H1 (cell line): ENCODE results near the gene CACNA2D1. TPM values are rescaled to one million over a fixed set of nuclear protein-coding genes. Genes with fewer than 3 reads are reported as not detected.
"Not testable (repeated sequence)": the region's sequence is repeated elsewhere in the genome, so short reads cannot be mapped to it uniquely, and the experiment has no call there.

Source experiments
- CTCF ChIA-PET: fragments of 300-600 bp; sonication (Branson Sonifier 250); formaldehyde crosslinking; loops from one replicate; lab custom pipeline; 2021; ENCODE audit not compliant: partially characterized antibody; lab: Charles Lee
- POLR2A ChIA-PET: fragments of 300-600 bp; sonication (Branson Sonifier 250); formaldehyde crosslinking; loops from one replicate; lab custom pipeline; 2021; ENCODE audit warnings: inconsistent platforms; ENCODE audit not compliant: partially characterized antibody; lab: Charles Lee
- DNase-seq, 2 experiments: peaks; one replicate each; pipeline versions ENCODE4 v3.0.0 to v3.0.0-alpha.2; 2010 to 2022; ENCODE audit warnings: low spot score in 2 of 2, low read depth in 1 of 2, mixed read lengths in 1 of 2
- FAIRE-seq: peaks from 2 replicates; lab custom pipeline; 2011; peaks lifted over from hg19 to GRCh38; lab: Jason Lieb, UNC
- H2AFZ ChIP-seq: 2 replicates; pipeline ENCODE4 v1.8.1; 2012; ENCODE audit warnings: low read length, inconsistent platforms
- H2AK5ac ChIP-seq: 2 replicates; pipeline ENCODE4 v1.6.1; 2013; ENCODE audit warnings: low read depth, low read length
- H2BK120ac ChIP-seq: replicated peaks from 2 replicates; pipeline ENCODE3; 2013; ENCODE audit warnings: low read depth, low read length, inconsistent platforms
- H2BK12ac ChIP-seq: 2 replicates; pipeline ENCODE4 v1.6.1; 2013; ENCODE audit warnings: low read depth, low read length
- H2BK15ac ChIP-seq: 2 replicates; pipeline ENCODE4 v1.6.1; 2013; ENCODE audit warnings: low read length
- H2BK20ac ChIP-seq: 2 replicates; pipeline ENCODE4 v1.6.1; 2013; ENCODE audit warnings: low read length
- H2BK5ac ChIP-seq: 2 replicates; pipeline ENCODE4 v1.6.1; 2013; ENCODE audit warnings: low read depth, low read length
- H3K14ac ChIP-seq: 2 replicates; pipeline ENCODE4 v1.6.1; 2013; ENCODE audit warnings: inconsistent platforms; ENCODE audit not compliant: insufficient read length
- H3K18ac ChIP-seq: 2 replicates; pipeline ENCODE4 v1.6.1; 2013; ENCODE audit warnings: low read length; ENCODE audit errors: extremely low read depth
- H3K23ac ChIP-seq: 2 replicates; pipeline ENCODE4 v1.6.1; 2013; ENCODE audit warnings: inconsistent platforms; ENCODE audit not compliant: insufficient read length
- H3K23me2 ChIP-seq: 2 replicates; pipeline ENCODE4 v1.6.1; 2013; ENCODE audit warnings: low read depth, low read length
- H3K27ac ChIP-seq: 2 replicates; pipeline ENCODE4 v1.6.1; 2011; ENCODE audit warnings: low read depth, low read length, inconsistent platforms
- H3K27me3 ChIP-seq, 4 experiments: replicated peaks in 1 of 4; 1 replicate in 1 of 4; 2 replicates in 3 of 4; pipeline versions ENCODE4 v1.6.1 to v1.8.1; 2011 to 2013; ENCODE audit warnings: low read length in 3 of 4, mild to moderate bottlenecking in 3 of 4, inconsistent platforms in 2 of 4, mixed read lengths in 2 of 4, moderate library complexity in 1 of 4; ENCODE audit not compliant: control insufficient read depth in 3 of 4, insufficient read depth in 3 of 4; ENCODE audit errors: extremely low read depth in 1 of 4
- H3K36me3 ChIP-seq, 4 experiments: 2 replicates each; pipeline versions ENCODE4 v1.6.1 to v1.8.1; 2011 to 2013; ENCODE audit warnings: mild to moderate bottlenecking in 4 of 4, low read length in 3 of 4, moderate library complexity in 2 of 4, control low read depth in 1 of 4, inconsistent platforms in 1 of 4; ENCODE audit not compliant: insufficient read depth in 4 of 4, control insufficient read depth in 2 of 4
- H3K4ac ChIP-seq: replicated peaks from 2 replicates; pipeline ENCODE3; 2013; ENCODE audit warnings: low read length, low read depth, mixed read lengths, inconsistent platforms; ENCODE audit not compliant: insufficient read length
- H3K4me1 ChIP-seq, 4 experiments: replicated peaks in 1 of 4; 1 replicate in 1 of 4; 2 replicates in 3 of 4; pipeline versions ENCODE4 v1.6.1 to v1.8.1; 2011 to 2013; ENCODE audit warnings: low read length in 3 of 4, inconsistent platforms in 2 of 4, mixed read lengths in 1 of 4; ENCODE audit not compliant: insufficient read depth in 4 of 4, control insufficient read depth in 3 of 4
- H3K4me2 ChIP-seq, 2 experiments: 2 replicates each; pipeline versions ENCODE4 v1.6.1 to v1.8.1; 2011 to 2013; ENCODE audit warnings: low read depth in 2 of 2, low read length in 2 of 2, control low read depth in 1 of 2, inconsistent platforms in 1 of 2, mild to moderate bottlenecking in 1 of 2; ENCODE audit not compliant: insufficient read depth in 1 of 2
- H3K4me3 ChIP-seq, 4 experiments: fragments of 200-600, 300-600 bp in 1 of 4; sonication (generic), shearing (Covaris generic), sonication (Bioruptor Twin) in 1 of 4; 2 replicates each; pipeline versions ENCODE4 v1.5.1 to v1.8.1; 2011 to 2016; ENCODE audit warnings: low read length in 4 of 4, low read depth in 3 of 4, control low read depth in 2 of 4, inconsistent platforms in 2 of 4, mild to moderate bottlenecking in 2 of 4, mixed read lengths in 1 of 4, moderate library complexity in 1 of 4; ENCODE audit not compliant: insufficient read depth in 2 of 4; ENCODE audit errors: extremely low read depth in 1 of 4
- H3K56ac ChIP-seq: replicated peaks from 2 replicates; pipeline ENCODE3; 2013; ENCODE audit warnings: low read depth, mild to moderate bottlenecking, mixed read lengths, low read length, inconsistent platforms; ENCODE audit not compliant: insufficient read length
- H3K79me1 ChIP-seq: 2 replicates; pipeline ENCODE4 v1.6.1; 2013; ENCODE audit warnings: low read depth, low read length, control low read depth
- H3K79me2 ChIP-seq, 2 experiments: 2 replicates each; pipeline versions ENCODE4 v1.6.1 to v1.8.1; 2012 to 2013; ENCODE audit warnings: low read length in 2 of 2, mild to moderate bottlenecking in 2 of 2, inconsistent platforms in 1 of 2; ENCODE audit not compliant: insufficient read depth in 2 of 2, control insufficient read depth in 1 of 2
- H3K9ac ChIP-seq, 4 experiments: replicated peaks in 1 of 4; 1 replicate in 1 of 4; 2 replicates in 3 of 4; pipeline versions ENCODE4 v1.6.1 to v1.8.1; 2011 to 2013; ENCODE audit warnings: low read depth in 3 of 4, low read length in 3 of 4, control low read depth in 2 of 4, mild to moderate bottlenecking in 2 of 4, moderate library complexity in 2 of 4, inconsistent platforms in 1 of 4; ENCODE audit errors: extremely low read depth in 1 of 4
- H3K9me3 ChIP-seq, 2 experiments: 2 replicates each; pipeline versions ENCODE4 v1.6.1 to v1.8.1; 2012 to 2013; ENCODE audit warnings: mild to moderate bottlenecking in 2 of 2, moderate library complexity in 2 of 2, control low read depth in 1 of 2, inconsistent platforms in 1 of 2, low read depth in 1 of 2, low read length in 1 of 2, mixed read lengths in 1 of 2; ENCODE audit not compliant: insufficient read depth in 2 of 2
- H4K20me1 ChIP-seq, 2 experiments: replicated peaks in 1 of 2; 2 replicates each; pipeline versions ENCODE3 to v1.8.1; 2011 to 2013; ENCODE audit warnings: inconsistent platforms in 2 of 2, low read length in 2 of 2, mild to moderate bottlenecking in 1 of 2; ENCODE audit not compliant: insufficient read depth in 2 of 2, control insufficient read depth in 1 of 2
- H4K5ac ChIP-seq: 2 replicates; pipeline ENCODE4 v1.6.1; 2013; ENCODE audit warnings: low read length, low read depth, mixed read lengths, inconsistent platforms; ENCODE audit not compliant: insufficient read length
- H4K8ac ChIP-seq: 2 replicates; pipeline ENCODE4 v1.8.0; 2013; ENCODE audit warnings: mild to moderate bottlenecking, moderate library complexity, low read length, inconsistent platforms; ENCODE audit not compliant: insufficient read depth; ENCODE audit errors: extremely low read depth
- H4K91ac ChIP-seq: replicated peaks from 2 replicates; pipeline ENCODE3; 2013; ENCODE audit warnings: low read length, mixed read lengths, inconsistent platforms; ENCODE audit not compliant: insufficient read length
- WGBS, 2 experiments: shearing (Covaris generic) in 1 of 2; methylation state at CpG; one replicate each; pipeline versions ENCODE4 v1.1.6 to v1.1.7; 2013 to 2015; ENCODE audit warnings: low lambda C conversion rate in 2 of 2, mixed read lengths in 2 of 2, inconsistent platforms in 1 of 2, low coverage in 1 of 2, missing lambda C conversion rate in 1 of 2; ENCODE audit not compliant: insufficient replicate concordance in 2 of 2, insufficient coverage in 1 of 2, insufficient read length in 1 of 2; ENCODE audit errors: extremely low coverage in 1 of 2, missing lambda C conversion rate in 1 of 2; 5-methylcytosine and 5-hydroxymethylcytosine counted together
- polyA plus RNA-seq, 7 experiments: library from polyadenylated mRNA; depleted of rRNA in 3 of 7; stranded (reverse) in 5 of 7; unstranded in 2 of 7; fragments of >200 nt in 5 of 7; fragments of 200-250 nt in 2 of 7; gene quantifications; 1 replicate in 5 of 7; 2 replicates in 1 of 7; 4 replicates in 1 of 7; pipeline versions ENCODE4 v1.2.1 to v1.2.3, GENCODE V29; 2011 to 2013; ENCODE audit warnings: missing spikeins in 2 of 7, mixed read lengths in 2 of 7
- total RNA-seq: library from RNA; stranded (reverse); fragmentation: NEBNext Ultra II Directional; extraction: Animal tissue kit (Norgen Biotek cat#: 25700); gene quantifications from 2 replicates; pipeline ENCODE4 v1.2.1, GENCODE V29; 2021

Gene CACNA2D1
- total and polyA plus RNA-seq, 2 of the 8 experiments (the other 6 are each of a cell fraction or from before 2014, with no cell fraction given) = 4.3 to 27.3 TPM

GRCh38 chr7:82386571-82386970, 57.0 kb downstream of the CACNA2D1 start:
- H3K4me1 ChIP-seq, H3K27ac ChIP-seq, H2BK15ac ChIP-seq, H3K27me3 ChIP-seq, H3K4me2 ChIP-seq, FAIRE-seq, H3K23ac ChIP-seq, H4K8ac ChIP-seq, H2BK5ac ChIP-seq, H3K9me3 ChIP-seq, H2BK120ac ChIP-seq, H4K5ac ChIP-seq, H3K36me3 ChIP-seq, H4K20me1 ChIP-seq, H3K4me3 ChIP-seq, H2AFZ ChIP-seq, H3K56ac ChIP-seq, H3K4ac ChIP-seq, H3K18ac ChIP-seq, H2BK20ac ChIP-seq, H2AK5ac ChIP-seq, DNase-seq, H3K23me2 ChIP-seq, H3K14ac ChIP-seq, H3K9ac ChIP-seq, H2BK12ac ChIP-seq, H4K91ac ChIP-seq, H3K79me1 ChIP-seq: not testable (repeated sequence)
- ChIA-PET CTCF (interaction anchor here (1.2 kb wide), 1 partner anchor 23 kb away, joined by 3 read pairs; no protein-coding TSS in a partner anchor), POLR2A (interaction anchor here (1.6 kb wide), 1 partner anchor 22 kb away, joined by 3 read pairs; no protein-coding TSS in a partner anchor)
- 91% methylated on average over 6 of the region's 6 CpGs; no CpG with 5 or more reads in 1 of the 2 experiments for WGBS, 2 experiments
- peaks cover 0 to 15% of the 10 kb centered on the region in 2 experiments; a peak in 2 of 4 replicates for H3K79me2 ChIP-seq
